22Rv1 (cell line): ENCODE measurements around the gene KIF11.
"Not testable (repeated sequence)": the region's sequence is repeated elsewhere in the genome, so short reads cannot be mapped to it uniquely, and the experiment has no call there.

Experiments used
- H3K27ac ChIP-seq: fragments of 450-650 bp; 2 replicates; pipeline ENCODE4 v1.5.1; 2017
- CTCF ChIP-seq: fragments of 450-650 bp; IDR thresholded peaks from 2 replicates; pipeline ENCODE4 v1.5.1; 2017; ENCODE audit warnings: mild to moderate bottlenecking
- ZFX ChIP-seq: fragments of 450-650 bp; IDR thresholded peaks from 2 replicates; pipeline ENCODE4 v1.6.1; 2017; ENCODE audit warnings: antibody characterized with exemption, borderline replicate concordance

Gene KIF11

GRCh38 chr10:92573091-92573797, 19.7 kb upstream of the KIF11 start:
- TF ChIP-seq CTCF = no peak
- no peak for TF ChIP-seq ZFX
- peak overlapping the region; percentile 93 for H3K27ac ChIP-seq

- H3K27ac ChIP-seq = peak within 1 kb of the TSS; percentile 93
- TF ChIP-seq ZFX (no peak), CTCF (peak; percentile 95)
Measured at GRCh38 chr10:92573798-92574547, 19.0 kb upstream of the KIF11 start, which contains the start of gene IDE. Gene IDE, minus strand, starts transcription at chr10:92574093. Its CDS starts 74 bp downstream, at chr10:92574019.

- peak overlapping the region; percentile 93 for H3K27ac ChIP-seq
- TF ChIP-seq ZFX = no peak
- TF ChIP-seq CTCF = peak; percentile 76
Measured at GRCh38 chr10:92574548-92575261, 18.2 kb upstream of the KIF11 start.

- TF ChIP-seq CTCF = no peak
- no peak for TF ChIP-seq ZFX
- H3K27ac ChIP-seq = no peak overlapping the region
Measured at GRCh38 chr10:92575961-92576360, 17.0 kb upstream of the KIF11 start.

GRCh38 chr10:92582347-92582746, 10.6 kb upstream of the KIF11 start:
- H3K27ac ChIP-seq = not testable (repeated sequence)

- TF ChIP-seq CTCF (peak; percentile 31; the same call in 1 of the 2 replicates), ZFX (no peak)
- H3K27ac ChIP-seq = peak overlapping the region; percentile 98
Measured at GRCh38 chr10:92590623-92591549, 2.0 kb upstream of the KIF11 start.

GRCh38 chr10:92591550-92592022, 1.3 kb upstream of the KIF11 start:
- H3K27ac ChIP-seq = peak overlapping the region; percentile 98
- TF ChIP-seq CTCF = no peak
- TF ChIP-seq ZFX = no peak
